ENCODE data around the gene CIT.

- TF ChIP-seq IRF3 (IDR thresholded peaks at IDR 0.05) (no peak), ZNF592 (IDR thresholded peaks at IDR 0.05) (no peak), TCF12 (IDR thresholded peaks at IDR 0.05; ENCODE audit: low read depth, low read length) (no peak), PRDM15 (CRISPR knock-in tag; IDR thresholded peaks at IDR 0.05) (no peak), NR2C2 (IDR thresholded peaks at IDR 0.05; ENCODE audit: borderline replicate concordance, control insufficient read depth, insufficient read length, low read depth) (no peak)
Measured at GRCh38 chr12:119725523-119725922, 151.6 kb downstream of the CIT start.
